EL (cell line): Measurements from ENCODE around the gene SCUBE1.
A peak's percentile ranks its signal among the peaks of the same experiment; 100 is the strongest.

ENCODE experiments used
- DNase-seq: peaks from one replicate; pipeline ENCODE4 v3.0.0-alpha.2; 2016

Gene SCUBE1

DNA sequence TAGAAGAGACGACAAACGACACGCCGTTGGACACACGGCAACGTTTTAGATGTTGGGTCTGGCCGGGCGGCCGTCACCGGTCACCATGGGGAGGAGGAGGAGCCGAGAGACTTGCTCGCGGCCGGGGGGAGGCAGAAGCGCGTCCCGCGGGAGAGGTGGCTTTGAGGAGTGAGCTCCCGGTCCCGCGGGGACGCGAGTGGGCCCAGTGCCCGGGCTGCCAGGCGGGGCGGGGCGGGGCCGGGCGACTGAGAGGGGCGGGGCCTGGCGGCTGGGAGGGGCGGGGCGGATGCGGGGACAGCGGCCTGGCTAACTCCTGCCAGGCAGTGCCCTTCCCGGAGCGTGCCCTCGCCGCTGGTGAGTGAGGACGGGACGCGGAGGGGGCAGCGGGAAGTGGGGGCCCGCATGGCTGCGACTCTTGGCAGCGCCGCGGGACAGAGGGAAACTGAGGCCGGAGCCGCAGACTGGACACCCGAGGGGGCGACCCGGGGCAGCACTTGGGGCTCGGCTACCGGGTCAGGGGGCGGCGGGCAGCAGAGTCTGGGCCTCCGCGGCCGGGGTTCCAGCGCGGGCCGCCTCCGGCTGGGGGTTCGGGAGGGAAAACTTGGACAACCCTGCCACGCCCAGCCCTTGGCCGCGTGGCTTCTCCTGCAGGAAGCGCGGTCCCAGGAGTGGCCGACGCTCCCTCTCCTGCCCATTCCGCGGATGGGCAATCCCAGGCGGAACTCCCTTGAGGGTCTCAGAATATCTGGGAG, 191.7 kb downstream of the SCUBE1 start, which contains the start of gene TSPO:
Gene TSPO (plus strand): TSS at position 309 of the 752 bp plus-strand sequence. CDS start 7,680 bp downstream, outside the sequence.
- DNase-seq: peak; percentile 63

DNA sequence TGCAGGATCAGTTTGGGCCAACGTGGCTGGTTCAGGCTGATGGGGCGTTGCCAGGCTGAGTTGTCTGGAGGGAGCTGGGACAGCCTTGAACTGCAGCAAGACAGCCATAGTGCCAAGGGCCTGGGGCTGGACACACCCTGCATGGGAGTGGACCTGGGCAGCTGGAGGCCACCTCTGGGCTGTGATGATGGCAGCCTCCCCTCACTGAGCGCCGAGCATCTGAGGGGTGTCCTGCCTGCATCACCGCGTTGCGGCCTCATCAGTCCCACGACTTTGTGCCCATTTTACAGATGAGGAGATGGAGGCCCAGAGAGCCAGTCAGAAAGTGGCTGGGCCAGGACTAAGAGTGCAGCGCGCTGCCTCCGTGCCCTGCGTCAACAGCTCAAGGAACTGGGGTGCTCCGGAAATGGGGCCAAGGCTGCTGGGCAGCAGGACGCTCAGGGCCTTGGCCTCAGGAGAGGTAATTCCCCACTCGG, 192.4 kb downstream of the SCUBE1 start:
- DNase-seq: no peak

DNA sequence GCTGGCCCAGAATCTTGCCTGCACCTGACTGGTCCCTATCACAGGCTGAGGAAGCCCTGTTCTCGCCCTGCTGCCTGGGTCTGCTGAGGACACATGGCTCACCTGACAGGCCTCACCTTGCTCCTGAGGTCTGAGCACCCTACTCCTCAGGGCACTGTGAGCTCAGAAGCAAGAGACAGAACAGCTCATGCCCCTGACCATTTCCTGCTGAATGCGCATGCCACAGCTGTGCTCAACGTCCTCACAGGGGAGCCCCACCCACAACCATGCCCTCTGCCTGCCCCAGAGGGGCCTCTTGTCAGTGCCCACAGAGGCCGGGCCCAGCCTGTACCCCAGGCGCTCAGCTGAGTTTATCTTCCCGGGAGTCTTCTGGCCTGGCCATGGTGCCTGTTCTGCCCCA, 194.6 kb downstream of the SCUBE1 start:
- no peak for DNase-seq

DNA sequence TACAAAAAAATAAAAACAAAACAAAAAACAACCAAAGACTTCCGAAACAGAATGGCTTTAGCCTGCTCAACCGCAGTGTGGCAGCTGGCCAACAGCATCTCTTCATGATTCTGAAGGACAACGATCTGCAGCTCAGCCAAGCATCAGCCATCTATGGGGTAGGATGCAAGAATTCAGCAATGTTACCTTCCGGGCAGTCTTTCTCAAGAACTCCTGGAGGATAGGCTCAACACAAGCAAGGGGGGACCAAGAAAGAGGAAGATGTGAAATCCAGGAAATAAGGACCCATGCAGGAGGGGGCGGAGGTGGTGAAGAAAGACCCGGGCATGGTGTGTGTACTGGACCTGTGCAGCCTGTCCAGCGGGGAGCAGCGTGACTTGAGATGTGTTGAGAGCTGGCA, 195.4 kb downstream of the SCUBE1 start:
- DNase-seq: no peak
